Stomach smooth muscle (tissue), 2 donors: Measurements from ENCODE around the gene FAHD1.

ENCODE experiments used
- H3K27ac ChIP-seq: one replicate; pipeline ENCODE4 v1.7.0; 2013; ENCODE audit warnings: mild to moderate bottlenecking, low read length, inconsistent platforms
- H3K27me3 ChIP-seq, 2 donors: one replicate each; pipeline ENCODE4 v1.7.0; 2013; ENCODE audit warnings: low read length in 2 of 2; ENCODE audit not compliant: insufficient read depth in 2 of 2, control insufficient read depth in 1 of 2
- H3K36me3 ChIP-seq, 2 donors: one replicate each; pipeline ENCODE4 v1.7.0; 2013; ENCODE audit warnings: low read length in 2 of 2; ENCODE audit not compliant: control insufficient read depth in 2 of 2, insufficient read depth in 2 of 2
- H3K4me1 ChIP-seq: one replicate; pipeline ENCODE4 v1.7.0; 2013; ENCODE audit warnings: low read length; ENCODE audit not compliant: control insufficient read depth, insufficient read depth
- H3K4me3 ChIP-seq, 2 donors: one replicate each; pipeline ENCODE4 v1.7.0; 2013; ENCODE audit warnings: low read length in 2 of 2
- H3K9ac ChIP-seq, 2 donors: one replicate each; pipeline ENCODE4 v1.7.0; 2013; ENCODE audit warnings: low read length in 2 of 2, mild to moderate bottlenecking in 1 of 2
- H3K9me3 ChIP-seq, 2 donors: one replicate each; pipeline ENCODE4 v1.7.0; 2013; ENCODE audit warnings: low read length in 2 of 2; ENCODE audit not compliant: control insufficient read depth in 2 of 2
- donor health status: healthy.
- donor health status: Pancreatic carcinoma.

Gene FAHD1

GRCh38 chr16:1800701-1801100, 26.3 kb upstream of the FAHD1 start:
- Histone ChIP-seq H3K27ac (no peak overlapping the region), H3K4me1 (no peaks in the 10 kb centered on the region), H3K9ac (no peak overlapping the region), H3K4me3 (no peak overlapping the region), H3K9me3 (no peaks in the 10 kb centered on the region), H3K27me3 (no peaks in the 10 kb centered on the region), H3K36me3 (peaks cover 0 to 3% of the 10 kb centered on the region in 2 donors)

- Histone ChIP-seq H3K27ac (no peak overlapping the region), H3K4me1 (no peaks in the 10 kb centered on the region), H3K9me3 (no peaks in the 10 kb centered on the region), H3K4me3 (no peak overlapping the region), H3K36me3 (peaks cover 20 to 21% of the 10 kb centered on the region in 2 donors), H3K27me3 (no peaks in the 10 kb centered on the region), H3K9ac (no peak overlapping the region)
Observed at GRCh38 chr16:1807626-1808025, 19.4 kb upstream of the FAHD1 start.

- Histone ChIP-seq H3K27me3 (no peaks in the 10 kb centered on the region), H3K9me3 (no peaks in the 10 kb centered on the region), H3K36me3 (peaks cover 20 to 24% of the 10 kb centered on the region in 2 donors), H3K4me1 (no peaks in the 10 kb centered on the region), H3K27ac (no peak overlapping the region), H3K9ac (no peak overlapping the region), H3K4me3 (no peak overlapping the region)
Observed at GRCh38 chr16:1808691-1809090, 18.3 kb upstream of the FAHD1 start.

GRCh38 chr16:1809281-1809801, 17.7 kb upstream of the FAHD1 start:
- H3K27ac ChIP-seq = no peak overlapping the region
- no peaks in the 10 kb centered on the region for H3K27me3 ChIP-seq
- H3K9me3 ChIP-seq = no peaks in the 10 kb centered on the region
- H3K4me1 ChIP-seq = no peaks in the 10 kb centered on the region
- H3K9ac ChIP-seq = no peak overlapping the region
- no peak overlapping the region for H3K4me3 ChIP-seq
- peaks cover 20 to 23% of the 10 kb centered on the region in 2 donors for H3K36me3 ChIP-seq

- H3K27me3 ChIP-seq = no peaks in the 10 kb centered on the region
- no peaks in the 10 kb centered on the region for H3K9me3 ChIP-seq
- no peak overlapping the region for H3K27ac ChIP-seq
- peaks cover 21 to 22% of the 10 kb centered on the region in 2 donors for H3K36me3 ChIP-seq
- H3K9ac ChIP-seq = no peak overlapping the region
- no peaks in the 10 kb centered on the region for H3K4me1 ChIP-seq
- no peak overlapping the region for H3K4me3 ChIP-seq
Observed at GRCh38 chr16:1810106-1810505, 16.9 kb upstream of the FAHD1 start.

GRCh38 chr16:1810536-1810935, 16.5 kb upstream of the FAHD1 start:
- H3K9me3 ChIP-seq = no peaks in the 10 kb centered on the region
- H3K27ac ChIP-seq = no peak overlapping the region
- H3K36me3 ChIP-seq = peaks cover 22 to 24% of the 10 kb centered on the region in 2 donors
- no peak overlapping the region for H3K9ac ChIP-seq
- H3K4me1 ChIP-seq = no peaks in the 10 kb centered on the region
- H3K4me3 ChIP-seq = no peak overlapping the region
- H3K27me3 ChIP-seq = no peaks in the 10 kb centered on the region

GRCh38 chr16:1812732-1813163, 14.3 kb upstream of the FAHD1 start:
- Histone ChIP-seq H3K9me3 (no peaks in the 10 kb centered on the region), H3K4me3 (no peak overlapping the region), H3K27ac (no peak overlapping the region), H3K27me3 (no peaks in the 10 kb centered on the region), H3K9ac (no peak overlapping the region), H3K36me3 (peaks cover 25 to 30% of the 10 kb centered on the region in 2 donors), H3K4me1 (no peaks in the 10 kb centered on the region)

- no peaks in the 10 kb centered on the region for H3K4me1 ChIP-seq
- no peak overlapping the region for H3K27ac ChIP-seq
- peaks cover 12 to 19% of the 10 kb centered on the region in 2 donors for H3K36me3 ChIP-seq
- no peaks in the 10 kb centered on the region for H3K27me3 ChIP-seq
- H3K9ac ChIP-seq = no peak overlapping the region
- no peaks in the 10 kb centered on the region for H3K9me3 ChIP-seq
- no peak overlapping the region for H3K4me3 ChIP-seq
Observed at GRCh38 chr16:1815461-1815860, 11.5 kb upstream of the FAHD1 start.

GRCh38 chr16:1816396-1817275, 10.4 kb upstream of the FAHD1 start:
- H3K9me3 ChIP-seq = no peaks in the 10 kb centered on the region
- no peaks in the 10 kb centered on the region for H3K27me3 ChIP-seq
- H3K4me3 ChIP-seq = no peak overlapping the region
- H3K4me1 ChIP-seq = no peaks in the 10 kb centered on the region
- no peak overlapping the region for H3K27ac ChIP-seq
- no peak overlapping the region for H3K9ac ChIP-seq
- H3K36me3 ChIP-seq = peaks cover 12 to 24% of the 10 kb centered on the region in 2 donors

GRCh38 chr16:1817276-1817589, 9.8 kb upstream of the FAHD1 start:
- H3K36me3 ChIP-seq = peaks cover 17 to 27% of the 10 kb centered on the region in 2 donors
- no peaks in the 10 kb centered on the region for H3K27me3 ChIP-seq
- H3K27ac ChIP-seq = no peak overlapping the region
- no peak overlapping the region for H3K9ac ChIP-seq
- no peak overlapping the region for H3K4me3 ChIP-seq
- H3K4me1 ChIP-seq = no peaks in the 10 kb centered on the region
- H3K9me3 ChIP-seq = no peaks in the 10 kb centered on the region

GRCh38 chr16:1817716-1818115, 9.3 kb upstream of the FAHD1 start:
- no peaks in the 10 kb centered on the region for H3K27me3 ChIP-seq
- H3K4me1 ChIP-seq = no peaks in the 10 kb centered on the region
- H3K36me3 ChIP-seq = peaks cover 20 to 32% of the 10 kb centered on the region in 2 donors
- no peak overlapping the region for H3K9ac ChIP-seq
- H3K9me3 ChIP-seq = no peaks in the 10 kb centered on the region
- no peak overlapping the region for H3K27ac ChIP-seq
- no peak overlapping the region for H3K4me3 ChIP-seq
